ENCODE data around the gene TCF3. TPM values are rescaled to one million over a fixed set of nuclear protein-coding genes. Genes with fewer than 3 reads are reported as not detected.

Gene TCF3
- total RNA-seq, 1 experiment from 2014 or later: 304 TPM

- H2BK120ac ChIP-seq (ENCODE audit: low read depth, low read length, poor library complexity, severe bottlenecking): no peak overlapping the region
Observed at GRCh38 chr19:1684573-1684912, 32.1 kb upstream of the TCF3 start.

More at GRCh38 chr19:1684573-1684912, 32.1 kb upstream of the TCF3 start:
- H3K4me1 ChIP-seq (ENCODE audit: insufficient read depth, low read length): no peaks in the 10 kb centered on the region; the same call in 1 of the 2 replicates
- no peak for TF ChIP-seq CTCF (conservative IDR thresholded peaks at IDR 0.05)
- Mint-ChIP-seq H3K27me3 (ENCODE audit: low read depth) (peaks cover 84% of the 10 kb centered on the region), H3K4me3 (no peak overlapping the region), H3K4me1 (peaks cover 0 to 12% of the 10 kb centered on the region in 2 experiments; a peak in 2 of 4 replicates), H3K27ac (no peak overlapping the region), H3K36me3 (ENCODE audit: insufficient read depth in 1 of 3, low read depth in 3 of 3) (no peaks in the 10 kb centered on the region; a peak in 1 of 7 replicates), H3K9me3 (peaks cover 0 to 3% of the 10 kb centered on the region in 2 experiments; a peak in 1 of 5 replicates)
- no peaks in the 10 kb centered on the region for H4K20me1 ChIP-seq (ENCODE audit: control insufficient read depth, insufficient read depth, insufficient read length)
- no peak overlapping the region for H4K8ac ChIP-seq (replicated peaks; ENCODE audit: insufficient read length, low read depth, low read length)
- H3K56ac ChIP-seq (ENCODE audit: insufficient read length, low read depth, low read length): no peak overlapping the region
- no peak overlapping the region for H2BK5ac ChIP-seq (ENCODE audit: insufficient read length, low read length)
- H2BK15ac ChIP-seq (ENCODE audit: low read depth, low read length): no peak overlapping the region
- no peak for DNase-seq
- H3K4me2 ChIP-seq (ENCODE audit: insufficient read depth, insufficient read length, low read length): no peak overlapping the region
- H3K4ac ChIP-seq (ENCODE audit: low read depth, low read length): no peak overlapping the region
- H2BK20ac ChIP-seq (ENCODE audit: low read depth, low read length, poor library complexity, severe bottlenecking): no peak overlapping the region
- H3K9me3 ChIP-seq (ENCODE audit: control insufficient read depth, low read depth, low read length): no peaks in the 10 kb centered on the region
- no peak overlapping the region for H2BK12ac ChIP-seq (ENCODE audit: insufficient read length, low read depth, low read length)
- H3K23me2 ChIP-seq (ENCODE audit: insufficient read length, low read depth, low read length, poor library complexity, severe bottlenecking): no peaks in the 10 kb centered on the region
- H2AFZ ChIP-seq (ENCODE audit: low read length): no peak overlapping the region
- no peak overlapping the region for H3T11ph ChIP-seq (ENCODE audit: low read length)
- WGBS (ENCODE audit: extremely low coverage, insufficient read length, low lambda C conversion rate): no CpG with 5 or more reads among the region's 10 CpGs
- no peak overlapping the region for H3K18ac ChIP-seq (ENCODE audit: insufficient read length, low read depth, low read length)
- H4K5ac ChIP-seq (ENCODE audit: insufficient read length, low read depth, low read length): no peak overlapping the region
- H3K79me2 ChIP-seq (ENCODE audit: insufficient read depth, low read length): no peaks in the 10 kb centered on the region
- no peak overlapping the region for H3K27ac ChIP-seq (ENCODE audit: insufficient read length, low read depth, low read length)
- no peak overlapping the region for H2AK5ac ChIP-seq (ENCODE audit: insufficient read length, low read length)
- no peak overlapping the region for H3K14ac ChIP-seq (ENCODE audit: insufficient read depth, low read length)
- no peak overlapping the region for H3K9ac ChIP-seq (ENCODE audit: extremely low read depth, insufficient read length, low read length)
- no peaks in the 10 kb centered on the region; the same call in 1 of the 2 replicates for H3K27me3 ChIP-seq (ENCODE audit: insufficient read depth, low read length)
- no peak overlapping the region for H4K91ac ChIP-seq (ENCODE audit: insufficient read length, low read depth, low read length)
- H3K23ac ChIP-seq (ENCODE audit: insufficient read length, low read depth, low read length): no peak overlapping the region
- no peaks in the 10 kb centered on the region for H3K79me1 ChIP-seq (ENCODE audit: insufficient read depth, low read depth, low read length, poor library complexity, severe bottlenecking)

All from H9 (cell line).